Activated CD4-positive, alpha-beta T cell treated with anti-CD3 and anti-CD28 coated beads, Interleukin-2, amount 10 ng/mL, durations not matched to agents 24 days and 14 days (primary cell): ENCODE results near the gene TCEA2. TPM values are rescaled to one million over a fixed set of nuclear protein-coding genes. Genes with fewer than 3 reads are reported as not detected.
A peak's percentile ranks its signal among the peaks of the same experiment; 100 is the strongest.

Experiments
- DNase-seq: peaks from one replicate; pipeline ENCODE4 v3.0.0; 2022
- H3K27ac Mint-ChIP-seq: one replicate; pipeline ENCODE4 v1.8.0; 2022; ENCODE audit warnings: mild to moderate bottlenecking, mixed read lengths
- H3K27me3 Mint-ChIP-seq: one replicate; pipeline ENCODE4 v1.8.0; 2022; ENCODE audit warnings: mixed read lengths
- H3K36me3 Mint-ChIP-seq: one replicate; pipeline ENCODE4 v1.8.0; 2022; ENCODE audit warnings: low read depth, mild to moderate bottlenecking, mixed read lengths
- H3K4me1 Mint-ChIP-seq: one replicate; pipeline ENCODE4 v1.8.0; 2021; ENCODE audit warnings: mixed read lengths
- H3K4me3 Mint-ChIP-seq: one replicate; pipeline ENCODE4 v1.8.0; 2022; ENCODE audit warnings: mild to moderate bottlenecking, moderate library complexity, mixed read lengths
- H3K9me3 Mint-ChIP-seq: one replicate; pipeline ENCODE4 v1.8.0; 2021; ENCODE audit warnings: mixed read lengths
- intact Hi-C: fragments of 100-400 bp; cut with micrococcal nuclease; formaldehyde crosslinking; loops from one replicate; pipeline ENCODE4 v1.15.1; 2023
- total RNA-seq: library from RNA; stranded (reverse); gene quantifications from 2 replicates; pipeline ENCODE4 v1.2.3, GENCODE V29; 2022

The TCEA2 gene
- total RNA-seq, 1 donor from 2014 or later: 35.4 TPM

GRCh38 chr20:64039293-64040160, 23.5 kb upstream of the TCEA2 start:
- Mint-ChIP-seq H3K9me3 (no peaks in the 10 kb centered on the region), H3K27me3 (no peaks in the 10 kb centered on the region), H3K36me3 (peaks cover 2% of the 10 kb centered on the region), H3K4me3 (peak overlapping the region; percentile 79), H3K27ac (peak overlapping the region; percentile 80), H3K4me1 (peaks cover 45% of the 10 kb centered on the region)
- DNase-seq: no peak
- intact Hi-C loops: loop anchor here (1.0 to 5.0 kb wide), 3 partner anchors 17 to 502 kb away; partner anchors contain the start of gene PTK6

DNA sequence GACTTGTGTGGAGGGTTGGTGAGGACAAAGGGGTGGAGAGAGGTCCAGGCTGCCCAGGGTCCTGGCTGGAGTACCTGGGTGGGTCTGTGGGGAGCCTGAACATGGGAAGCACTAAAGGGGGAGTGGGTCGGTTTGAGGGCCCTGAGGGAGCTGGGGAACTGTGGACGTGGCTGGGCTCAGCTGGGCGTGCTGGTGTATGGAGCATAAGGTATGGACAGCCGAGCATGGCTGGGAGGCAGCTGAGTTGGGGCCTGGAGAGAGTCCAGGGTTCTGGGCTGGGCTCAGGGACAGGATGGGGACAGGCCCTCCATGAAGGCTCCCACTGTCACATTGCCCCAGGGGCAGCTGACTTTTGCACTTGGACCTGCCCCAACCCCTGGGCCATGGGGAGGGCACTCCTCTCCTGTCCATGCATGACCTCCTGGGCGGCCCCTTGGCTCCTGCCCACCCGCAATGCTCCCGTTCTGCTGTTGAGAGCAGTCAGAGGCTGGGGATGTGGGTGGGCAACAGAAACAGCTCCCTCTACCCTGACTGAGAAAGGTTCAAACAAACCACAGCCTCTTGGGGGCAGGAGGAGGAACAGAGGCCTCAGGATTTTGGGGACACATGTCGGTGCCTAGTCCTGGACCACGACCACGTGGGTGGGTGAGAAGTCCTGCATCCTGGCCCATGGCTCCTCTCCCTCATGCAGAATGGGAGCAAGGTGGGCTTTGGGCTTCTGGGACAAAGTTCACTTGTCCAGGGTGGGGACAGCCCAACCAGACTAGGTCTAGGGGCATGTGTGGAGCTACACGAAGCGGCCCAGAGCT, 22.6 kb upstream of the TCEA2 start:
- Mint-ChIP-seq H3K27ac (peak overlapping the region; percentile 77), H3K4me1 (peaks cover 40% of the 10 kb centered on the region), H3K4me3 (peak overlapping the region; percentile 86), H3K36me3 (peaks cover under 1% of the 10 kb centered on the region), H3K9me3 (no peaks in the 10 kb centered on the region), H3K27me3 (no peaks in the 10 kb centered on the region)
- DNase-seq: peak; percentile 59
- intact Hi-C loops: no loop called here

DNA sequence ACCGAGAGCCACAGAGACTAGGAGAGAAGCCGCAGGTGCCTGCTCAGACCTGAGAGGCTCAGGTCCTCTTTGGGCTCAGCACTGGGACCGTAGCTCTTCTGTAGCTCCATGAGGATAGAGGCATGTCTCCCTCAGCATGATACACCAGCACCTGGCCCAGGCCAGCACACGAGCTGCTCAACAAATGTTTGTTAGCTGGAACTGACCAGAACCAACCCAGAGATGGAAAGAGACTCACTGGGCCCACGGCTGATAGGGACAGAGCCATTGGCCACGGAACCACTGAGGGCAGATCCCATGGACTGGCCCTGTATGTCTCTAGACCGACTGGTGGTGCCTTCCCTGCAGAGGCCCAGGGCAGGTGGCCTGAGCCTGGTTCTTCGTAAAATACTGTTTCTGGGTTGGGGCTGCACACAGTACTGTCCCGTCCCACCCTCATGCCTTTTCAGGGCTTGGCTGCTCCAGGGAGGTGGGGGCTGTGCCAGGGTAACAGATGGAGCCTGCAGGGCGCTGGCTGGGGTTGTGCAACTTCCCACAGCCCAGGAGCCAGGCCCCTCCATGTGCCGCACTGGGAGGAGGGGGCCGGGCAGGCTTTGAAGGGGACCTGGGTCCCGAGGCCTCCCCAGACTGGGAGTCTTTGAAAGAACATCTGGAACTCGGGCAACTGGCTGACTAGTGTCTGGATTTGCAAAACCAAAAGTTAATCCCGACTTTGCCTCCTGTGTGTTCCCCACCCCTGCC, 21.8 kb upstream of the TCEA2 start:
- DNase-seq: no peak
- Mint-ChIP-seq H3K27me3 (peaks cover 5% of the 10 kb centered on the region), H3K27ac (peak overlapping the region; percentile 77), H3K36me3 (no peaks in the 10 kb centered on the region), H3K9me3 (no peaks in the 10 kb centered on the region), H3K4me3 (peak overlapping the region; percentile 86), H3K4me1 (peaks cover 42% of the 10 kb centered on the region)
- intact Hi-C loops: no loop called here

DNA sequence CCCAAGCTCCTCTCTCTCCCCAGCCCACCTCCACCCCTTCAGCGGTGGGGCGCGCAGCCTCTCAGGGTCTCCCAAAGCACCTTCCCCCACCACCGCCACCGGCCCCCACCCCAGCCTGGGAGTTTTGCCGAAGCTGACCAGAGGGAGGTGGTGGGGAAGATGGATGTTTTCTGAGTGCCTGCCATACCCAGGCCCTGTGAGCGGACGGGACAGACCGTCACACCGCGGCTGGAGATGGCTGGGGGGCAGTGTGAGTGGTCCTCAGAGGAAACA, 21.3 kb upstream of the TCEA2 start:
- H3K36me3 Mint-ChIP-seq: no peaks in the 10 kb centered on the region
- H3K27ac Mint-ChIP-seq: peak overlapping the region; percentile 15
- intact Hi-C loops: no loop called here
- H3K9me3 Mint-ChIP-seq: no peaks in the 10 kb centered on the region
- H3K4me3 Mint-ChIP-seq: peak overlapping the region; percentile 86
- H3K27me3 Mint-ChIP-seq: peaks cover 9% of the 10 kb centered on the region
- peaks cover 40% of the 10 kb centered on the region for H3K4me1 Mint-ChIP-seq
- DNase-seq: peak; percentile 59

DNA sequence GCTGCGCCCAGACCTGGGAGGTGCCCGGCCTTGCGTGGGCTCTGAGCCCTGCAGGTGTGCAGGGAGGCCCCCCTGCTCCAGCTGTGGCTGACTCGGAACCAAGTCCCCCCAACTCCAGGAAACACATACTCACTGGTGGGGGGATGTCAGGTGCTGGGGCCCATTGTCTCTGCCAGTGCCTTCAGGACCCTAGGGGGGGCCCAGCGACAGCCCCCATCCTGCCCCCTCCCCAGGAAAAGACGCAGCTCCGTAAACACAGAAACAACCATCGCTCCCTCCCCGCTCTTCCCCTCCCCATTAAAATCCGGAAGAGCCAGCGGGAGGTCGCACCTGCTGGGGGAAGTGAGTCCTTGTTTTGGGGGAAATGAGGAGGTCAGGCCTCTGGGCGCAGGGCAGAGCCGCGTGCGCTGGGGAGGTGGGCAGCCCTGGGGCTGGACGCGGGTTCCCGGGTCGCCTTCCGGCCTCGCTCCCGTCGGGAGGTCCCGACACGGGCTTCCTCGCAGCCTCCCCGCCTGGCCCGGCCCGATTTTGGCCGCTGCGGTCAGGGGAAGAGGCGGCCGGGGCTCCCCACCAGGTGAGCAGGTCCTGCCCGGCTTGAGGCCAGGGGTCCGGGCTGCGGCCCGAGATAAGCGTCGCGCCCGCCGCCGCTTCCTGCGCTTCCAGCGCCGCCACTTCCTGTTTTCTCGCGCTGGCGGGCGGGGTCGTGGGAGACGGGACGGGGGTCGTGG, 20.8 kb upstream of the TCEA2 start:
- H3K9me3 Mint-ChIP-seq: no peaks in the 10 kb centered on the region
- H3K27me3 Mint-ChIP-seq: peaks cover 14% of the 10 kb centered on the region
- H3K4me1 Mint-ChIP-seq: peaks cover 36% of the 10 kb centered on the region
- intact Hi-C loops: no loop called here
- H3K4me3 Mint-ChIP-seq: peak overlapping the region; percentile 86
- DNase-seq: peak; percentile 76
- H3K36me3 Mint-ChIP-seq: no peaks in the 10 kb centered on the region
- H3K27ac Mint-ChIP-seq: peak overlapping the region; percentile 90

GRCh38 chr20:64043768-64044167, 19.2 kb upstream of the TCEA2 start:
- peaks cover 30% of the 10 kb centered on the region for H3K4me1 Mint-ChIP-seq
- no peak for DNase-seq
- intact Hi-C loops: no loop called here
- H3K4me3 Mint-ChIP-seq: no peak overlapping the region
- peaks cover 20% of the 10 kb centered on the region for H3K27me3 Mint-ChIP-seq
- H3K36me3 Mint-ChIP-seq: no peaks in the 10 kb centered on the region
- no peaks in the 10 kb centered on the region for H3K9me3 Mint-ChIP-seq
- H3K27ac Mint-ChIP-seq: peak overlapping the region; percentile 60

- intact Hi-C loops: no loop called here
- Mint-ChIP-seq H3K36me3 (no peaks in the 10 kb centered on the region), H3K4me3 (peak overlapping the region; percentile 28), H3K27ac (no peak overlapping the region), H3K27me3 (peaks cover 22% of the 10 kb centered on the region), H3K9me3 (no peaks in the 10 kb centered on the region), H3K4me1 (peaks cover 28% of the 10 kb centered on the region)
- DNase-seq: no peak
Observed at GRCh38 chr20:64044484-64045247, 18.3 kb upstream of the TCEA2 start.

DNA sequence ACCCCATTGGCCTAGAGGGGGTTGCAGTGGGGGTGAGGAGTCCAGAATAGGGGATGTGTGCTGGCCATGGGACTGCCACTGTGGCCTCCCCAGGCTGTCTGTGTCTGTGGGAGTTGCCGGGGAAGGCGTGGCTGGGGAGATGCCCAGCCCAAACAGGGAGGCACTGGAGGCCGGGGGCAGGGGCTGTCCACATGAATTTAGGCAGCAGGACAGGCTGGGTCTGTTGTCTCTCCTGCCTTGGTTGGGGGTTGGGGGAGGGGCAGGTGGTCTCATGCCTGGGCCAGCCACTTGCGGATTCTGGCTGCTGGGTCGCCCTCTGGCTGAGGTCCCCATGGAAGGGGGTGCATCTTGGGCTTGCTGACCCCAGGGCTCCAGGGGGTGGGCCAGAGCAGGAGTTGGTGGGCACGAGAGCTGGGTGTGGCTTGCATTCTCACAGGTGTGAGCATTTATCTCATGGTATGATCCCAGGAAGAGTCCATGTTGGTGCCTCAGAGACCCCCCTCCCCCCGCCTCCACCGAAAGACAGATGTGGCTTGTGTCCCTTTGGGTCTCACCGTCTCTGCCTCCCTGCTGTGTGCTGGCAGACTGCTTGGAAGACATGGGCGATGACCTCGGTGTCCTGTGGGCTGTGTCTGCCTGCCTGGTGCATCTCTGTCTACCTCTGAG, 17.5 kb upstream of the TCEA2 start:
- Mint-ChIP-seq H3K4me1 (peaks cover 24% of the 10 kb centered on the region), H3K27ac (no peak overlapping the region), H3K4me3 (no peak overlapping the region), H3K9me3 (no peaks in the 10 kb centered on the region), H3K36me3 (no peaks in the 10 kb centered on the region), H3K27me3 (peaks cover 25% of the 10 kb centered on the region)
- DNase-seq: no peak
- intact Hi-C loops: no loop called here

DNA sequence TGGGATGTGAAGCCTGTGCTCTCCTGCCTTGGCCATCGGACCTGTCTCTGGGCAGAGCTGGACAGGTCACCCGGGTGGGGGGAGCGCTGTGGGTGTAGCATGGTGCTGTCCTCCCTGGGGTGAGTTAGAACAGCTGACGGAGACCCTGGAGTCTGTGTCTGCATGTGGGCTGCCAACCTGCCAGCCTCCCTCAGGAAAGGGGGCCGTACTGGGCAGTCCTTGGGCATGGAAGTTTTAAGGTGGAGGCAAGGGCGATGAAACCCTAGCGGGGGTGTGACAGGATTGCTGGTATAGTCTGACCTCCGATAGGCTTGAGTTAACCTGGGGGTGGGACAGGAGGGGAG, 16.0 kb upstream of the TCEA2 start:
- DNase-seq: no peak
- Mint-ChIP-seq H3K36me3 (no peaks in the 10 kb centered on the region), H3K4me1 (peaks cover 19% of the 10 kb centered on the region)

GRCh38 chr20:64047968-64048401, 15.0 kb upstream of the TCEA2 start:
- no peaks in the 10 kb centered on the region for H3K36me3 Mint-ChIP-seq
- intact Hi-C loops: no loop called here
- H3K27ac Mint-ChIP-seq: no peak overlapping the region
- H3K4me1 Mint-ChIP-seq: peaks cover 17% of the 10 kb centered on the region
- peaks cover 30% of the 10 kb centered on the region for H3K27me3 Mint-ChIP-seq
- H3K9me3 Mint-ChIP-seq: no peaks in the 10 kb centered on the region
- peak overlapping the region; percentile 40 for H3K4me3 Mint-ChIP-seq
- DNase-seq: no peak

More for the DNA sequence above, 16.0 kb upstream of the TCEA2 start:
- no peak overlapping the region for H3K27ac Mint-ChIP-seq
- intact Hi-C loops: no loop called here
- no peak overlapping the region for H3K4me3 Mint-ChIP-seq
- peaks cover 30% of the 10 kb centered on the region for H3K27me3 Mint-ChIP-seq
- no peaks in the 10 kb centered on the region for H3K9me3 Mint-ChIP-seq

GRCh38 chr20:64048402-64049044, 14.5 kb upstream of the TCEA2 start:
- H3K4me3 Mint-ChIP-seq: no peak overlapping the region
- H3K4me1 Mint-ChIP-seq: peaks cover 18% of the 10 kb centered on the region
- intact Hi-C loops: no loop called here
- peak; percentile 59 for DNase-seq
- H3K9me3 Mint-ChIP-seq: no peaks in the 10 kb centered on the region
- no peak overlapping the region for H3K27ac Mint-ChIP-seq
- peaks cover 30% of the 10 kb centered on the region for H3K27me3 Mint-ChIP-seq
- no peaks in the 10 kb centered on the region for H3K36me3 Mint-ChIP-seq
